Stimulated activated CD8-positive, alpha-beta memory T cell treated with anti-CD3 and anti-CD28 coated beads, Interleukin-15, amount 100 ng/mL, for 48 hours (primary cell): Measurements from ENCODE around the gene LDHD.
A peak's percentile ranks its signal among the peaks of the same experiment; 100 is the strongest.

Experiments used
- DNase-seq, 2 donors: peaks; one replicate each; pipeline ENCODE4 v3.0.0-alpha.2; 2020; ENCODE audit warnings: low read depth in 2 of 2

Gene LDHD

DNA sequence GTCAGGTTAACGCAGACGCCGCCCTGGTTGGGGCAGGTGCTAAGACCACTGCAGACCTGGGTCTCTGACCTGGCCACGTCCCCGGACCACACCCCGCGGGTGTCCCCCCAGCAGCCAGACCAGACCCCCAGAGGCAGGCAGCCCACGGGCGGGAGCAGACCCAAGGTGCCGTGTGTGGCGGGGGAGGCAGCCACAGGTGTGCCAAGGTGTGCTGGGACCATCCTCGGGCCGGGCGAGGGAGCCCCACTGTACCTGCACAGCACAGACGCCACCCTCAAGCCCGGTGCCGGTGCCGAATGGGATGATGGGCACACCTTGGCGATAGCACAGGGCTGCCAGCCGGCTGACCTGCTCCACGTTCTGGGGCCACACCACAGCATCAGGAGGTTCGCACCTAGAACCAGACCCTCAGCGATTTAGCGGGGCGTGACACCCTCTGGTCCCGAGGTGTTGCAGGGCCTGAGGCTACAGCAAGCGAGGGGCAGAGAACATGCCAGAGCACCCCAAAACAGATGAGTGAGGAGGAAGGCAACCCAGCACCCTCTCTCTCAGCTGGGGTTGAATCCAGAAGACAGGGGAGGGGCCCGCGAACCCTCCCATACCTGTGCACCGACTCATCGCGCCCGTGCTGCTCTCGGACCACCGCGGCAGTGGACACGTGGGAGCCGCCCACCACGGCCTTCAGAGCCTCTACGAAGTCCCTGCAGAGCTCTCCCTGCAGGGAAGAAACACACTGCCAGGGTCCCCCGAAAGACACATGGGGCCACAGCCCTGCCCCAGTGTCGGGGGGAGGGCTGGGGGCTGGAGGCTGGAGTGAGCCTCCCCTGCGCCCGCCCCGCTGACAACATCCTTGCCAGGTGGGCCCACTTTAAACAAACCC is 1.4 kb downstream of the LDHD start:
- no peak for DNase-seq

DNA sequence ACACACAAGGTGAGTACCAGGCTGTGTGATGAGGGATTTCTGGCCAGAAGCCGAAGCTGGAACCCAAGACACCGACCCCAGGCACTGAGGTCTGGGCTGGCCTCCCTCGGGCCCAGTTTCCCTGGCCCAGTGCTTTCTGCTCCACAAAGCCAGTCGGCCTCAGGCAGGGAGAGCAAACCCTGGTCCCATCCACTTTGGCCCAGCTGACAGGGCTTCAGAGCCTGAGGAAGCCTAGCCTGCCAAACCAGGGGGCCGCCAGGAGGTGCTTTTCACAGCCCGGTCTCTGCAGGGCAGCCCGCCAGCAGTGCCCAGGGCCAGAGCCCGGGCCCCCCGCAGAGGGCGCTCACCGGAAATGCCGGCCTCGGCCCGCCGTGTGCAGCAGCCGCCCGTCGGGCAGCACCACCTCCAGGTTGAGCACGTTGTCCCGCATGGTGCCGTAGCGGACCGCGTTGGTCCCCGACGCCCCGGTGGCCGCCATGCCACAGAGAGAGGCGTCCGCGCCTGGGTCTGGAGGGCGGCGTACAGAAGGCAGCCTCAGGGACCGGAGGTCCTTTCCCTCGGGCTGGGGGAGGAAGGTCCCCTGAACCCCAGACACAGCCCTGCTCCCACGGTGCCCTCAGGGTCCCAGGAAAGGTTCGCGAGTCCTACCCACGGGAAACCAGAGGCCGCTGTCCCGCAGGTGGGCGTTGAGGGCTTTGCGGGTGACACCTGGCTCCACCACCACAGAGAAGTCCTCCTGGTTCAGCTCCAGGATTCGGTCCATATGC is 2.2 kb downstream of the LDHD start:
- no peak for DNase-seq

DNA sequence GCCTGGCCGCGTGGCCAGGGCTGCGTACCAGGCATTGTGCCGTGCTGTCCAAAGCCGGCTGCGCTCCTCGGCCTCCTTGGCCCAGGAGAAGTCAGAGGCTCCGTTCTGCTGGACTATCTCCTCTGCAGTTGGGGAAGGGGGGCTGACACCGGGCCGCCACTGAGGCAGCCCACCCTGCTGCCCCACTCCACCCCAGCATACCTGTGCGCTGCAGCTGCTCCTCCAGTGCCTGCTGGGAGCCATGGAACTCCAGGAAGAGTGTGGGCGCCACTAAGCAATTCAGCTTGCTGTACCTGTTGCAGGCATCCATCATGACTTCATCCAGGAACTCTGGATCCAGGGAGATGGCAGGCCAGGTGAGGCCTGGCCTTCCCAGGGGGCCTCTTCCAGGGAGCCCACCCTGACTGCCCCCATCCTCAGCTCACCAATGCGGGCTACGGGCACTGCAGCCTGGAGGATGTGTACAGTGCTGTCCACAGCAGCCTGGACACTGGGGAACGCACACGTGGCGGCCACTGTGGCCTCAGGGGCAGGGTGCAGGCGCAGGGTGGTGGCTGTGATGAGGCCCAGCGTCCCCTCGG is 2.9 kb downstream of the LDHD start:
- DNase-seq, result no peak

GRCh38 chr16:75112734-75113491 is 3.7 kb downstream of the LDHD start:
- no peak for DNase-seq

DNA sequence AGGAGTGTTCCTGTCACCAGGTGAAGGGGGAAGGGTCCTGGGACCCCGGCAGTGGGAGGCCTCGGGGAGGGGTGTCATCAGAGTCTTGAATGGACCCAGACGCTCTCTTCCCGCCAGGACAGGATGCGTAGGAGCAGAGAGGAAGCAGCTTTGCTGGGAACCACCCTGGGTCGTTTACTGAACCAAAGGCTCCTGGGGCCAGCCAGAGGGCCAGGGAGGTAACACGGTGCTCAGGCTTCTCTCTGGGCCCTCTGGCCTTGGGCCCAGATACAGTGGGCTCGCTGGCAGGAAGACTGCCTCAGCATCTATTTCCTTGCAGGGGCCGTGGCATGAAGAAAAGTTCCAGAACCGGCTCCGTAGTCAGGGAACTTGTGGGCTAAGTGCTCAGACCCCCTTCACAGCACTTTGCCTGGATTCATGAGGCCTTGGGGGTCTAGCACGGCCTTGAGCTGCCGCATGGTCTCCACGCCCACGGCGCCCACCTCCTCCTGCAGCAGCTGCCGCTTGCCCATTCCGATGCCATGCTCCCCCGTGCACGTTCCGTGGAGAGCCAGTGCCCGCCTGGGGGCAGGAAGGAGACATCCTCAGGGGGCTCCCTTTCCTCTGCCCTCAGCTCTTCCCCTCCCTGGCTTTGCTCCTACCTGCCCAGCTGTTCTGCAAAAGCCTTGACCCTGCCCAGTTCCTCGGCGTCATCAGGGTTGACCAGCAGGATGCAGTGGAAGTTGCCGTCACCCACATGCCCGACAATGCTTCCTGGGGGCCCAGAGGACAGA is 4.4 kb downstream of the LDHD start:
- DNase-seq, result no peak

GRCh38 chr16:75111514-75111940 is 5.1 kb downstream of the LDHD start:
- no peak for DNase-seq

DNA sequence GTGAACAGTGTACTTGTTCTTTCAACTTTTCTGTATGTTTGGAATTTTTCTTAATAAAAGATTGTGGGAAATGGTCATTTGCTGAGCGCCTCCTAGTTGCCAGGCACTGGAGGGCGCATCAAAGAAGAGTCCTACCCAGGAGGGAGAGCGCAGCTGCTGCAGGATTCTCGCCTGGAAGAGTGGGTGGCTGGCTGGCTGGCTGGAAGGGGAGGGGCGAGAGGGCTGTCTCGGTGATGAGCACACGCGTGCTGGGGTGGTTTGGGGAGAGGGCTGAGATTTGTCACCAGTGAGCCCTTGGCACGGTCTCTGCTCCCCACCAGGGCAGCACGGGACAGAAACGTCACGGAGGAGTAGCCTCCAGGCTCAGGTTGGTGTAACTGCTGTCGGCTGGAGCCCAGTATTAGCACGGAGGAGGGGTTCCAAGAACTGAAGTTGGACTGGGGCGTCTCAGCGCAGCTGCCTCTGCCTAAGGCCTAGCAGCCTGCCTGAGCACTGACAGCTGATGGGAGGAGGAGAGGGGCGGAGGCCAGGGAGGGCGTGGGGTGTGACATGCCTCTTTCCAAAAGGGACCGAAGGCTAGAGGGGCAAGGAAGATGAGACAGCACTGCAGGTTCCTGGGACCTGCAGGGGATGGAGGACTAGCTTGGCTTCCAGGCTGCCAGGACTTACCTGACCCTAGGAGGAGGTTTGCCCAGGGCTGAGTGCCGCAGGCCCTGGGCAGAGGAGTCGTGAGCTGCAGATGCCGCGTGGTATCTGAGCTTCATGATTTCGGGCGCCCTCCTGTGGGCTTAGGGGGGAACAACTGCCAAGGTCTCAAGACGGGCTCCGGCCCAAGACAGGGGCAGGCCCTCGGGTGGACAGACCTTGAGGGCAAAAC is 5.7 kb downstream of the LDHD start:
- peak; percentile 63 to 72 for DNase-seq

GRCh38 chr16:75109732-75110243 is 6.8 kb downstream of the LDHD start:
- DNase-seq, result no peak

DNA sequence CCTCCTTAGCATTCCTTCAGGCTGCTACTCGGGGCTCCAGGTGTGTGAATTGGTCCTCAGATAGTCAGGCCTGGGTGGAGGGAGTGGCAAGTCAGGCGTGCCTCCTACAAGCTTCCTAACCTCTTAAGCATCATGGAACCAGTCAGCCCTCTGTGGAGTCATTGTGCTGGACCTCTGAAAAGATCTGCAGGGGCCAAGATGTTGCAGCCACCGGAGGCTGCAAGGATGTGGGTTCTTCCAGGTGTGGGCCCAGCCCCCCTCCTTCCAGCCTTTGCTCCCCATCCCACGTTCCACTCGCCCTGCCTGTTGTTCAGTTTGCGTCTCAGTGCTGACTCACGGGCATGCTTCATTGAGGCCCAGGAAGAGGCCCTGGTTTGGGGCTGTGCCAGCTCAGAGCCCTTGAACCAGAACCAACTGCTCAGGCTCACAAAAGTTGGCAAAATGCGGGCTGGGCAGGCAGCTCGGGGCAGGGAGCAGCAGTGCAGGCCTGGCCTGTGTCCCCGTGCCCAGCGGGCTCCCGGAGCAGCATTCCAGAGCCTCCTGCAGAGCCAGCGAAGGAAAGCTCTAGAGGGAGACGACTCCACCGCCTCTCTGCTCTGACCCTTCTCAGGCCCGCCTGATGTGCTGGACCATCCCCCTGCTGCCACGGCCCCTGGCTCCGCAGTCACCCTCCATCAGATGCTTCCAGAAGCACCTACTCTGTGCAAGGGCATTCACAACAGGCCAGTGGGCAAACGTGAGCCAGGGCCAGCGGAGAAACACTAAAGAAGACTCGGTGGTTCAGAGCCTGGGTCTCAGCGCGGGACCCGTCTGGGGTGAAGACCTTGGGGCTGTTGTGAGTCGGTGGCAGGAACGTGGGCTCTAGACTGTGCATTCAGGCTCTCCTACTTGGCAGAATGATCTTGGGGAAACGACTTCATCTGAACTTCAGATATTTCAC is 7.5 kb downstream of the LDHD start:
- peak; percentile 49 to 75 for DNase-seq

GRCh38 chr16:75107505-75107904 is 9.1 kb downstream of the LDHD start:
- no peak for DNase-seq

DNA sequence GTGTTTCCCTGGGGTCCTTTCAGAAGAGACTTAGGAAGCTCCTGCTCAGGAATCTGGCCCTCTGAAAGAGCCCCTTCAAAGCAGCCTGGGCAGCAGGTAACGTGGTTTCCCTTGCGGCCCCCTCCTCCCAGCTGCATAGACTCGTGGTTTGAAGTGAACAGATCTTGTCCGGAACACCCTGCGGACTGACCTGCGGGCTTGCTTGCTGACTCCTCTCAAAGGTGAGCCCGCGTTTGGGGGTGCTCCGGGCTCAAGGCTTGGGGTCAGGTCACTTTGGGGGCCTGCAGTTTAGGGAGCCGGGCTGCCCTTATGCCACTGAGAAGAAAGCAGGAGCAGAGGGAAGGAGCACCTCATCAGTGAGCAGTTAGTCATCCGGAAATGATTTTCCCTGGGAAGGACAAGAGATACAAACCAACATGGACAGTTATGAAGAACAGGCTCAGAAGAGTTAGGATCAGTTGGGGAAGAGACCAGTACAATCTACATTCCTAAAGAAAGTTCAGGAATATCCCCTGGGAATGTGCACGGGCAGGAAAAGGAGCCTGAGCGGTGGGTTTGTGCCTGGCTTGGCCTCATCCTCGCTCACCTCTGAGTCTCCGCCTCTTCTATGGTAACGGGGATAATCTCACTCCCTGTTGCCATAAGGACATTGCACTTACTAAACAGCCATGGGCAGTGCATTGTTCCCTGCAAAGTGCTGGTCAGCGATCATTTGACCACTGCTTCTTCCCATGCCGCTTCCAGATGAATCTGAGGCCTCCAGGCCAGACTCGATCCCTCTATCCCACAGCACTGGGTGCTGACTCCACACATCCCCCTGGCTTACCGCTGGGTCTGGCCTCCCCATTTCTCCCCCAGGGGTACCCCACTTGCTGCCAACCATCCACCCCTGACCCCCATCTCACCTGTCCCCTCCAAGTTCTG is 10.0 kb downstream of the LDHD start:
- no peak for DNase-seq

DNA sequence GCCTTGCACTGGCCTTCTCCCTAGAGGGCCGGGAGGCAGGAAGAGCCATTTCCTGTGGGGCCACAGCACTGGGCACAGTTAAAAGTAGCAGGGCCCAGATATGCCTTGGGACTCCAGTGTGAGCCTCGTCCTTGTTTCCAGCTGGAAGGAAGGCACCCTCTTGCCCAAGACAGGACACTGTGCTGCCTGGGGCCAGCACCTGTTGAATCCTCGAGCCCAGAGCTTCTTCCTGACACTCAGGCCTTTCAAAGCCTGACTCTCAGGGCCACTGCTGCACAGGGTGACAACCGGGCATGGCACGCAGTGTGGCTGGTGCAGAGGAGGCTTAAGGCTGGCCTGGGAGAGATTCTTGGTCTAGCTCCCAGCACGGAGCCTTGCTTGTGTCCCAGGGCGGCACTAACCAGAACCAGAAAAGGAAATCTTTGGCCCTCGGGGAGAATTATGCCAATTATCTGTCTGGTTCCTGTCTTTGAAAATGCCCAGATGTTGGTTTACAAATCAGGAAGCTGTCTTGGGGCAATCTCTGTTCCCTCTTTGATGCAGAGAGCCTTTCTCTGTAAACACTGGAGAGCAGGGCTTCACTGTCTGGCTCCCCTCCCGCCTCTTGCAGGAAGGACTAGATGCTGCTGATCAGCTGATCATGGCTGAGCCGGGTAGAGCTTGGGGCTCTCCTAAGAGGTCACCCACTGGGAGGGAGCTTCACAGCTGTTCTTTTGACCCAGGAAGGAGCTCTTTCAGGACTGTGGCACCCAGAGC is 11.1 kb downstream of the LDHD start:
- DNase-seq, result no peak

GRCh38 chr16:75104836-75105235 is 11.7 kb downstream of the LDHD start:
- DNase-seq, result no peak

DNA sequence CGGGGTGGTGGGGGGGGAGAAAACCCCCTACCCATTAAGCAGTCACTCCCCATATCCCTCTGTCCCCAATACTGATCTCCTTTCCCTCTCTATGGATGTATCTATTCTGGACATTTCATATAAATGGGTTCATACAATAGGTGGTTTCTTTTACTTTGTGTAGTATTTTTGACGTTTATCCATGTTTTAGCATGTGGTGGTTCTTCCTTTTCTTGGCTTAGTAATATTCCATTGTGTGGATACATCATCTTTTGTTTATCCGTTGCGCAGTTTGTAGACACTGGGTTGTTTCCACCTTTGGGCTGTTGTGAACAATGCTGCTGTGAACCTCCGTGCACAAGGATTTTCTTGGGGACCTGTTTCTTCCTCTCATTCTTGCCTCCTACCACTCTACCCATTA is 12.6 kb downstream of the LDHD start:
- no peak for DNase-seq

GRCh38 chr16:75102595-75102994 is 14.0 kb downstream of the LDHD start:
- no peak for DNase-seq

GRCh38 chr16:75101635-75102034 is 14.9 kb downstream of the LDHD start:
- DNase-seq, result no peak

DNA sequence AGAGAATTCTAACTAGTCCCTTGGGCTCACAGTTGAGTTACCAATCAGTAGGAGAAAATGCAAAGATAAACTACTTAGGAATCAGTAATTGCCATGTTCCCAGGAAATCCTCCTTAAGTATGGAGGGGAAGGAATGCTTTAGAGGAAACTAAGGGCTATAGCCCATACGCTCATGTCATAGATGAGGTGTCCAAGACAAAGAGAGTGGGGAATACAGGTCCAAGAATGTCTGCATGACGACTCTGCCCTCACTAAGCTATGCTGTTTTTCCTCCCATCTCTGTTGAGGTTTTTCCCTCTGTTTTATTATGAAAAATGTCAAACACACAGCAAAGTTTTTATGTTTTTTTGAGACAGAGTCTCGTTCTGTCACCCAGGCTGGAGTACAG is 16.0 kb downstream of the LDHD start:
- no peak for DNase-seq
